Caco-2 (cell line): Measurements from ENCODE around the gene CDKN2B. TPM values are rescaled to one million over a fixed set of nuclear protein-coding genes. Genes with fewer than 3 reads are reported as not detected.

ENCODE experiments used
- BruUV-seq: library from RNA; stranded (reverse); fragments of 400-500 nt; replicated peaks from 2 replicates; lab custom pipeline; 2021; lab: Mats Ljungman, UMichigan
- CTCF ChIA-PET: fragments of 300-600 bp; sonication (Branson Sonifier 250); formaldehyde crosslinking; loops from one replicate; lab custom pipeline; 2022; ENCODE audit warnings: antibody characterized with exemption; lab: Charles Lee
- POLR2A ChIA-PET: fragments of 300-600 bp; sonication (Branson Sonifier 250); formaldehyde crosslinking; loops from one replicate; lab custom pipeline; 2022; ENCODE audit warnings: antibody characterized with exemption; lab: Charles Lee
- DNase-seq, 2 experiments: peaks; one replicate each; pipeline versions ENCODE4 v3.0.0 to v3.0.0-alpha.2; 2020 to 2022
- H3K27me3 ChIP-seq: replicated peaks from 2 replicates; pipeline ENCODE4 v1.6.0; 2011; ENCODE audit warnings: low read length; ENCODE audit not compliant: control insufficient read depth, insufficient read depth
- H3K36me3 ChIP-seq: 2 replicates; pipeline ENCODE4 v1.5.1; 2011; ENCODE audit warnings: low read length; ENCODE audit not compliant: control insufficient read depth, insufficient read depth
- H3K4me1 ChIP-seq: fragments of 250-450 bp; sonication (Bioruptor Pico); 2 replicates; pipeline ENCODE4 v1.5.1; 2020; ENCODE audit warnings: mild to moderate bottlenecking
- H3K4me3 ChIP-seq: 2 replicates; pipeline ENCODE4 v1.5.1; 2011; ENCODE audit warnings: low read depth, mild to moderate bottlenecking, control low read depth, low read length
- H3K9me3 ChIP-seq: fragments of 250-450 bp; sonication (Bioruptor Pico); 2 replicates; pipeline ENCODE4 v1.5.1; 2020; ENCODE audit warnings: mild to moderate bottlenecking, moderate library complexity
- H3K27ac Mint-ChIP-seq: one replicate; pipeline ENCODE4 v1.8.0; 2022; ENCODE audit warnings: mixed read lengths; ENCODE audit not compliant: unreplicated experiment
- H3K27me3 Mint-ChIP-seq: one replicate; pipeline ENCODE4 v1.8.0; 2022; ENCODE audit warnings: mixed read lengths; ENCODE audit not compliant: insufficient read depth, unreplicated experiment
- H3K36me3 Mint-ChIP-seq: one replicate; pipeline ENCODE4 v1.8.0; 2022; ENCODE audit warnings: mild to moderate bottlenecking, mixed read lengths; ENCODE audit not compliant: insufficient read depth, unreplicated experiment
- H3K4me1 Mint-ChIP-seq: one replicate; pipeline ENCODE4 v1.8.0; 2022; ENCODE audit warnings: low read depth, mixed read lengths; ENCODE audit not compliant: unreplicated experiment
- H3K4me3 Mint-ChIP-seq: one replicate; pipeline ENCODE4 v1.8.0; 2022; ENCODE audit warnings: mild to moderate bottlenecking, moderate library complexity, mixed read lengths; ENCODE audit not compliant: unreplicated experiment
- H3K9me3 Mint-ChIP-seq: one replicate; pipeline ENCODE4 v1.8.0; 2022; ENCODE audit warnings: mixed read lengths; ENCODE audit not compliant: unreplicated experiment
- CTCF ChIP-seq, 2 experiments: fragments of 200-600 bp in 1 of 2; IDR thresholded peaks; 1 replicate in 1 of 2; 2 replicates in 1 of 2; pipeline versions ENCODE4 v1.5.1 to v1.8.0; 2011 to 2022; ENCODE audit warnings: antibody characterized with exemption in 1 of 2, control low read depth in 1 of 2, inconsistent platforms in 1 of 2, low read depth in 1 of 2, low read length in 1 of 2, mild to moderate bottlenecking in 1 of 2, moderate library complexity in 1 of 2; ENCODE audit not compliant: insufficient read depth in 1 of 2, severe bottlenecking in 1 of 2, unreplicated experiment in 1 of 2
- intact Hi-C: fragments of 100-400 bp; cut with micrococcal nuclease; formaldehyde crosslinking; loops from one replicate; pipeline ENCODE4 v1.10.0; 2022; ENCODE audit not compliant: unreplicated experiment
- total RNA-seq: library from RNA; stranded (reverse); gene quantifications from 2 replicates; pipeline ENCODE4 v1.2.3, GENCODE V29; 2022

The CDKN2B gene
- total RNA-seq, 1 experiment from 2014 or later: 7.6 TPM

- H3K4me1 ChIP-seq: peaks cover 14% of the 10 kb centered on the region
- H3K9me3 ChIP-seq: no peaks in the 10 kb centered on the region
- DNase-seq: no peak
- H3K36me3 ChIP-seq: no peaks in the 10 kb centered on the region
- Mint-ChIP-seq H3K4me3 (no peak overlapping the region), H3K36me3 (peaks cover 6% of the 10 kb centered on the region), H3K27me3 (no peaks in the 10 kb centered on the region), H3K9me3 (no peaks in the 10 kb centered on the region), H3K27ac (no peak overlapping the region), H3K4me1 (no peaks in the 10 kb centered on the region)
- POLR2A ChIA-PET: no interaction called here
- H3K4me3 ChIP-seq: no peak overlapping the region
- H3K27me3 ChIP-seq: no peaks in the 10 kb centered on the region
- CTCF ChIA-PET: interaction anchor here (1.2 kb wide), 1 partner anchor 30 kb away, joined by 4 read pairs; the partner anchor contains the start of gene CDKN2B
- intact Hi-C loops: loop anchor here (2.0 kb wide), 1 partner anchor 30 kb away; the partner anchor contains the start of gene CDKN2B
- BruUV-seq: no TSS peak
- TF ChIP-seq CTCF (IDR thresholded peaks at IDR 0.05; ENCODE audit: insufficient read depth in 1 of 2, low read depth in 1 of 2, low read length in 1 of 2, severe bottlenecking in 1 of 2, unreplicated experiment in 1 of 2): no peak
These were observed 30.2 kb upstream of the CDKN2B start for GRCh38 chr9:22039258-22039657.

GRCh38 chr9:22037954-22038690, 29.0 kb upstream of the CDKN2B start:
- H3K27me3 Mint-ChIP-seq: no peaks in the 10 kb centered on the region
- intact Hi-C loops: loop anchor here (1.0 to 2.0 kb wide), 2 partner anchors 29 to 224 kb away; partner anchors contain the start of gene CDKN2B
- H3K4me3 Mint-ChIP-seq: no peak overlapping the region
- ChIA-PET CTCF (interaction anchor here (0.8 kb wide), 1 partner anchor 29 kb away, joined by 4 read pairs; the partner anchor contains the start of gene CDKN2B), POLR2A (no interaction called here)
- TF ChIP-seq CTCF (IDR thresholded peaks at IDR 0.05; ENCODE audit: insufficient read depth in 1 of 2, low read depth in 1 of 2, low read length in 1 of 2, severe bottlenecking in 1 of 2, unreplicated experiment in 1 of 2): peak; percentile 26 to 43
- no TSS peak for BruUV-seq
- H3K9me3 Mint-ChIP-seq: no peaks in the 10 kb centered on the region
- Histone ChIP-seq H3K27me3 (no peaks in the 10 kb centered on the region), H3K9me3 (no peaks in the 10 kb centered on the region), H3K4me1 (peaks cover 14% of the 10 kb centered on the region), H3K36me3 (no peaks in the 10 kb centered on the region), H3K4me3 (no peak overlapping the region)
- DNase-seq: no peak
- H3K4me1 Mint-ChIP-seq: no peaks in the 10 kb centered on the region
- peaks cover 6% of the 10 kb centered on the region for H3K36me3 Mint-ChIP-seq
- no peak overlapping the region for H3K27ac Mint-ChIP-seq

- no peaks in the 10 kb centered on the region for H3K27me3 Mint-ChIP-seq
- Histone ChIP-seq H3K36me3 (no peaks in the 10 kb centered on the region), H3K4me1 (peaks cover 8% of the 10 kb centered on the region), H3K9me3 (no peaks in the 10 kb centered on the region), H3K27me3 (no peaks in the 10 kb centered on the region), H3K4me3 (no peak overlapping the region)
- H3K9me3 Mint-ChIP-seq: no peaks in the 10 kb centered on the region
- TF ChIP-seq CTCF (IDR thresholded peaks at IDR 0.05; ENCODE audit: insufficient read depth in 1 of 2, low read depth in 1 of 2, low read length in 1 of 2, severe bottlenecking in 1 of 2, unreplicated experiment in 1 of 2): no peak
- H3K36me3 Mint-ChIP-seq: peaks cover 6% of the 10 kb centered on the region
- POLR2A ChIA-PET: no interaction called here
- H3K4me1 Mint-ChIP-seq: no peaks in the 10 kb centered on the region
- no peak overlapping the region for H3K4me3 Mint-ChIP-seq
- CTCF ChIA-PET: no interaction called here
- no peak overlapping the region for H3K27ac Mint-ChIP-seq
- intact Hi-C loops: no loop called here
- BruUV-seq: no TSS peak
- DNase-seq: no peak
These were observed 27.9 kb upstream of the CDKN2B start for GRCh38 chr9:22036866-22037626.
